GM18868 (cell line): ENCODE measurements around the gene GTPBP3.

Source experiments
- ATAC-seq: cut with Tn5 transposase; IDR thresholded peaks from one replicate; pipeline ENCODE4 v1.9.1; 2021; ENCODE audit warnings: mild to moderate bottlenecking, moderate library complexity; ENCODE audit not compliant: unreplicated experiment

GTPBP3 gene

DNA sequence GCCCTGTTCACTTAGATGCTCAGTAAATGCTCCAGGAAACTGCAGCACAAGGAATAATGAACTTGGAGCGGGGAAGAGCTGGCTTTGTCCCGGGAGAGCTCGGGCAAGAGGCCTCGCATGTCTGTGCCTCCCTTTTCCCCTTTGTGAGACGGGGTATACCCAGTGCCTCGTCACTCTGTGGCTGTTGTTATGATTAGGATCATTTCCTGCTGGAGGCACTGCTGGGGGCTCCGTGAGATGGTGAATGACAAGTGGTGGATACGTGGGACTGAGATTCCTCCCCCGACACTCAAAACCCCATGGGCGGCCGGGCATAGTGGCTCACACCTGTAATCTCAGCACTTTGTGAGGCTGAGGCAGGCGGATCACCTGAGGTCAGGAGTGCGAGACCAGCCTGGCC lies 40.9 kb downstream of the GTPBP3 start:
- ATAC-seq: no peak

DNA sequence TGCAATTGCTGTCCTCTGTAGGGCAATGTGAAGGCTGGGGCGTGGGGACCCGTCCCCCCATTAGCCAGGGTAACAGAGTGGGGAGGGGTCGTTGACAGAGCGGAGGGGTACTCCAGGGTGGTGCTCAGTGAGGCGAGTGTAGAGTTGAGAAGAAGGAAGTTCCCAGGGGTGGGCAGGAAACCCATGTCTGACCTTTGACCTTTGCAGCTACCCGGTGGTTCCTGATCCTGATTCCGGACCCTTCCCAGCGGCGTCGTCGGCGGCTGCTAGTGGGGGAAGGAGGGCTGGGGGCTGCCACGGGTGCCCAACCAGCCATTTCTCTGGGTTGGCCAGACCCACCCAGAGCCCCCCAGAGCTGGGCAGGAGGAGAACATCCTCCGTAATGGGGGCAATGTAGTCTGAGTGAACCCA lies 41.9 kb downstream of the GTPBP3 start:
- no peak for ATAC-seq

DNA sequence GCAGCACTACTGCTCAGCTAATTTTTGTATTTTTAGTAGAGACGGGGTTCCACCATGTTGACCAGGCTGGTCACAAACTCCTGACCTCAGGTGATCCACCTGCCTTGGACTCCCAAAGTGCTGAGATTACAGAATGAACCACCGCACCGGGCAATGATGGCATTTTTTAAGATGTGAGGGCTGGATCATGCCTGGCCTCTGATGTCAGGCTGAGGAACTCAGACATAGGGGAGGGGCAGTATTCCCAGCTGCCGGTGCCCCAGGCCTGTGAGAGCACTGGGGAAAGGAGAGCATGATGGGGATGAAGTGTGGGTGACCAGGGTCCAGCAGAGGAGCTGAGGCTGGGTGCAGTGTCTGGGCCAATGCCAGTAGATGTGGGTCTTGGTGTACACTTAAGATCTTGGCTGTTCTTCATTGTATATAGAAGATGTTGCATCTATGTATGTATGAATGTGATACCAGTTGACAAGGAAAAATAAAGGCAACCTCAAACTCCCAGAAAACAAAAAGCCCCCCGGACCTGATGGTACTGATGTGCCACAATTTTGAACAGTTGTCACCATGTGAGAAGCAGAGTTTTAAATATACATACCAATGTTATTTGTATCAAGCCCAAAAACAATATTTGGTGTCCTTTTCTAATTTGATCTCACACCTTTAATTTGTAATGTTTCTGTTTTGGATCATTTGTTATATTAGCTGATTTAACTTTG lies 43.2 kb downstream of the GTPBP3 start:
- ATAC-seq: no peak

DNA sequence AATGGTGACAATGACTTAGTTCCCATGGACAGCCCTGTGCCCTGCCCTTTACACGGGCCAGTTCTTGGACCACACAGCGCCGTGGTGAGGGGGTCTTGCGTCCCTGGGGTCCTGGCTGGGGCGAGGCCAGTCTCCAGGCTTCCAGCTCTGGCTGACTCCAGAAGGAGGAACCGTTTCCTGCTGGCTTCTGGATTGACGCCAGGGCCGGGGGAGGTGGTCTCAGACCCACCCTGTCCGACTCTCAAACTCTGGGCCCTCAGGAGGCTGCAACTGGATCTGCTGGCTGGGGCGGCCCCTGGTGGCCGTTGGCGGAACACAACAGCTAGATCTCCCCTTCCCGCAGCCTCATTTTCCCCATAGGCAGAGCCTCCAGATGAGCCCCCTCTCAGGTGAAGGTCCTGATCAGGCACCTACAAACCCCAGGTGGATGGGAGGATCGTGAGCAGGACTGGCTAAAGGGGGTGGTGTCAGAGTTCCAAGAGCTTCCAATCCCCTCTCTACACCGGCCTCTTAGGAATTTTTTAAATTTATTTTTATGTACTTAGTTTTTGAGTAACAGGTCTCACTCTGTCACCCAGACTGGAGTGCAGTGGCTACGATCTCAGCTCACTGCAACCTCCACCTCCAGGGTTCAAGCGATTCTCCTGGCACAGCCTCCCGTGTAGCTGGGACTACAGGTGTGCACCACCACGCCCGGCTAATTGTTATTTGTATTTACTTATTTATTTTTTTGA lies 48.7 kb downstream of the GTPBP3 start:
- ATAC-seq: no peak

DNA sequence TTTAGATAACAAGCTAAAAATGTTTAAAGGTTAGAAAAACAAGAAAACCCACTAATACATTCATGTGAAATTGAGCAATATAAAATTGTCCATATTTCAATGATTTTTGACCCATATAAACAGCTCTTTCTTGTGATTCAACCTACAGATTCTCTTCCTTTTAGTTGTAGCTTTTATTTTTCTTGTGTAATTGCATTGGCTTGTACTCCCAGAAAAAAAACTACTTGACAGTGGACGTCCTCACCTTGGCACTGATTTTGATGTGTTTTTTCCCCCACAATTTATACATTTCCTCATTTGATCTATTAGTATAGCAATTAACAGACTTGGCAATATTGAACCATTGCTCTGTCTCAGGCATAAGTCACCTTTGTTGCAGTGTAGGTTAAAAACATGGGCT lies 51.9 kb downstream of the GTPBP3 start:
- ATAC-seq: no peak

DNA sequence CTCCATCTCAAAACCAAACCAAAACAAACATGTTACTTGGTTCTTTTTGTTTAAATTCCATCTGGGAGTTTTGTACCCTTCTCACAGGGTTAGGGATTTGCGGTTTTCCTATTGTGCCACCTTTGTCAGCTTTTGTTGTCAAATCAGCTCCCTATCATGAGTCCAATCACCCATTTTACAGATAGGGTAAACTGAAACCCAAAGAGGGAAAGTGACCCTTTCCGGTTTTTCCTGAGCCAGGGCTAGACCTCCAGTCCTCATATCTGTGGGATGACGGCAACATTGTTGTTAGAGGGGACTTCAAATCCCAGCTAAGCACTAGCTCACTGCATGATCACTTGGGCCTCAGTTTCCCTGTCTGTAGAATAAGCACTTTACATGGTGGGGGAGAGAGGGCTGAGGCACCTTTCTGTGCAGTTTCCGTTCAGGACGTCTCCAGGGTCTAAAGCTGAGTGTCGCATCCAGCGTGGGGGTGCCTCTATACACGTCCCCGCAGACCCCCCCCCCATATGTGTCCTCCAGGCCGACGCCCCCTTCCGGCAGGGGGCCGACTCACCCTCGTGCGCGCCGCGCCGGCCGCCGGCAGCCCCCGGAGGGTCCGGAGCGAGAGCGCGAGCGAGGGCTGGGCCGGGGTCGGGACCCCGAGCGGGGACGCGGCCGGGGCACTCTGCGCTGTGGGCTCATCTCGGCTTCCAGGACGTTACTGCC lies 52.8 kb downstream of the GTPBP3 start:
- no peak for ATAC-seq

DNA sequence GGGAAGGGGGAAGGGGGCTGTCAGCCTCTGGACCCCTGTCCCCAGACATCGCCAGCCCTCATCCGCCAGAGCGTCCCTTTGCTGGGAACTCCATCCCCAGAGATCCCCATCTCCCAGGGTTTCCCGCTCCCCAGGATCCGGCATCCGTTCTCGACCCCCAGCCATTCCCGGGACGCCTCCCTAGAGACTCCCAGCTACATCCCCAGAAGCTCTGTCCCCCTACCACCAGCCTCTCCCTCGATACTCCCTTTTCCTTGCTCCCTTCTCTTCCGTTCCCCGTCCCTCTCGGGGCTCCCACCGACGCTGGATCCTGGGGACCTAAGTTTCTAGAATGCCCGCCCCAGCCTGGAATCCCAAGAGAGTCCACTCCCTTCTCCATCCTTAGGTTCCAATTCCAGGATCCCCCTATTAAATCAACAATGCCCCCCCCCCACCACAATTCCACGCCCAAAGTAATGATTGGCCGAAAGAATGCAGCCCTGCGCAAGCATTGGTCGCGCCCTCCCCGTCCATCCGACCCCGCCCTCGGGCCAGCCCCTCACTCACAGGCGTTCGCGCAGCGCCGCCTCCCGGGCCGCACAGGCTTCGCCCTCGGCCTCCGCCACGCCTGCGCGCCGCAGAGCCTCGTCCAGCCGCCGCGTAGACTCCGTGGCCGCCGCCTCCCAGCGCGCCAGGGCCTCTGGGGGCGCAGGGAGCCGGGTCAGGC lies 53.5 kb downstream of the GTPBP3 start:
- ATAC-seq: peak; percentile 81

DNA sequence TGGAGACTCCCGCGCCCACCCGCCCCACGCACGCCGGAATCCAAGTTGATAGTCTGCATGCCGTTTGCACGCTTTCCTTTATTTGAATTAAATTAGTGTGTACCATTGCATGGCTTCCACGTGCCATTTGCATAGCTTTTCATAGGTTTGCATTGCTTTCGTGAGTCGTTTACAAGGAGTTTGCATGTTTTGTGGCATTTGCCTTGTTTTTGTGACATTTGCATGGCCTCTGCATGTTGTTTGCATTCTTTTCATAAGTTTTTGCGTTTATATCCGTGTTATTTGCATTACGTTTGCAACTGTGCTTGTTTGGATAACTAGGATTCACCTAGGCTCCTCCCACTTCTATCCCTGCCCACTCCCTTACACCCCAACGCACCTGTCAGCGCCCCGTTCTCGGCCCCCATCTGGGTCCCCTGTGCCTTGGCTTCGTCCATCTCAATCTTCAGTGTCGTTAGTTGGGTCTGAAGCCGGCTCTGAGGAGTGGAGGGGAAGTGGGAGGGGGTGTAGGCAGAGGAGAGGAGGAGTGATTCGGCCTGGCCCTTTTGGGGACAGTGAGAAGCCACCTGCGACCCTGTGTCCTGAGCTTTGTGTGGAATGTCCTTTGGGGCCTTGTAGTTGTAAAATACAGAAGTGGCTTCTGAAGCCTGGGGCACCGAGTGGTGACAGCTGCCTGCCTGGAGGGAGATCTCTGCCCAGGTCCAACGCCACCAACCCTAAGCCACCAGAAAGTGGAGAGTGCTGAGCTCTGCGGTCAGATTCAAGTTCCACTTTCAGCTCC lies 54.2 kb downstream of the GTPBP3 start:
- no peak for ATAC-seq
